OCI-LY7 (cell line): ENCODE results near the gene RAP2B. TPM values are rescaled to one million over a fixed set of nuclear protein-coding genes. Genes with fewer than 3 reads are reported as not detected.

ENCODE experiments used
- BruUV-seq: library from RNA; stranded (reverse); fragments of 400-500 nt; replicated peaks from 2 replicates; lab custom pipeline; 2021; lab: Mats Ljungman, UMichigan
- CTCF ChIA-PET: fragments of 300-600 bp; sonication (Branson Sonifier 250); formaldehyde crosslinking; loops from one replicate; lab custom pipeline; 2022; ENCODE audit warnings: antibody characterized with exemption; ENCODE audit not compliant: unreplicated experiment; lab: Charles Lee
- POLR2A ChIA-PET: fragments of 300-600 bp; sonication (Branson Sonifier 250); formaldehyde crosslinking; loops from one replicate; lab custom pipeline; 2022; ENCODE audit warnings: antibody characterized with exemption; lab: Charles Lee
- DNase-seq: peaks from one replicate; pipeline ENCODE4 v3.0.0-alpha.2; 2015; ENCODE audit warnings: low spot score
- H2AFZ ChIP-seq: fragments of 200-600 bp; sonication (generic), shearing (Covaris generic); 2 replicates; pipeline ENCODE4 v1.6.1; 2014; ENCODE audit warnings: mild to moderate bottlenecking, antibody characterized with exemption, low read length, moderate library complexity
- H3K27ac ChIP-seq: fragments of 200-600 bp; sonication (generic); 2 replicates; pipeline ENCODE4 v1.5.1; 2014; ENCODE audit warnings: mixed run types, low read depth, mild to moderate bottlenecking, moderate library complexity, low read length, inconsistent platforms; ENCODE audit not compliant: poor library complexity, severe bottlenecking
- H3K36me3 ChIP-seq: fragments of 200-600 bp; sonication (generic); 2 replicates; pipeline ENCODE4 v1.6.1; 2014; ENCODE audit warnings: mild to moderate bottlenecking, antibody characterized with exemption, low read length, moderate library complexity, mixed read lengths; ENCODE audit not compliant: insufficient read depth
- H3K4me1 ChIP-seq: fragments of 200-600 bp; sonication (generic); 2 replicates; pipeline ENCODE4 v1.5.1; 2014; ENCODE audit warnings: mild to moderate bottlenecking, low read length; ENCODE audit not compliant: insufficient read depth, poor library complexity, severe bottlenecking
- H3K4me2 ChIP-seq: fragments of 200-600 bp; sonication (generic); 2 replicates; pipeline ENCODE4 v1.6.1; 2014; ENCODE audit warnings: mild to moderate bottlenecking, low read length
- H3K4me3 ChIP-seq: fragments of 200-600 bp; sonication (generic); 2 replicates; pipeline ENCODE4 v1.5.1; 2014; ENCODE audit warnings: mild to moderate bottlenecking, low read depth, low read length; ENCODE audit not compliant: poor library complexity, severe bottlenecking
- H3K79me2 ChIP-seq: fragments of 200-600 bp; sonication (generic); 2 replicates; pipeline ENCODE4 v1.6.1; 2016; ENCODE audit warnings: low read depth, mild to moderate bottlenecking, low read length, moderate library complexity, mixed read lengths; ENCODE audit not compliant: insufficient read depth
- H3K9me2 ChIP-seq: fragments of 200-600 bp; sonication (generic); 2 replicates; pipeline ENCODE4 v1.6.1; 2016; ENCODE audit warnings: mild to moderate bottlenecking, low read length, mixed read lengths; ENCODE audit not compliant: insufficient read depth
- H3K9me3 ChIP-seq: fragments of 200-600 bp; sonication (generic); 2 replicates; pipeline ENCODE4 v1.6.1; 2014; ENCODE audit warnings: mild to moderate bottlenecking, mixed run types, low read length, mixed read lengths
- H4K20me1 ChIP-seq: fragments of 200-600 bp; sonication (generic); 2 replicates; pipeline ENCODE4 v1.6.1; 2014; ENCODE audit warnings: mild to moderate bottlenecking, antibody characterized with exemption, low read length, moderate library complexity, mixed read lengths; ENCODE audit not compliant: insufficient read depth
- EZH2phosphoT487 ChIP-seq: fragments of 200-600 bp; sonication (generic); IDR thresholded peaks from 2 replicates; pipeline ENCODE4 v1.6.1; 2018; ENCODE audit warnings: low read depth, borderline replicate concordance, mild to moderate bottlenecking, mixed run types, antibody characterized with exemption, low read length, moderate library complexity, mixed read lengths
- intact Hi-C: fragments of 100-400 bp; cut with micrococcal nuclease; formaldehyde crosslinking; loops from one replicate; pipeline ENCODE4 v1.10.0; 2022; ENCODE audit not compliant: unreplicated experiment
- total RNA-seq, 2 experiments: library from RNA; depleted of rRNA in 1 of 2; stranded (reverse); fragments of >200 nt in 1 of 2; shearing (Covaris generic) in 1 of 2; gene quantifications; 2 replicates each; pipeline ENCODE4 v1.2.3, GENCODE V29; 2014 to 2022
- TF ChIP-seq, protein P1 (sequence below): fragments of 200-600 bp; sonication (generic); conservative IDR thresholded peaks from 2 replicates; pipeline ENCODE4 v1.5.1; 2014; ENCODE audit warnings: mild to moderate bottlenecking, antibody characterized with exemption, low read length, moderate library complexity, mixed read lengths

The RAP2B gene
- total RNA-seq, 2 experiments from 2014 or later: 11.3 to 15.1 TPM

DNA sequence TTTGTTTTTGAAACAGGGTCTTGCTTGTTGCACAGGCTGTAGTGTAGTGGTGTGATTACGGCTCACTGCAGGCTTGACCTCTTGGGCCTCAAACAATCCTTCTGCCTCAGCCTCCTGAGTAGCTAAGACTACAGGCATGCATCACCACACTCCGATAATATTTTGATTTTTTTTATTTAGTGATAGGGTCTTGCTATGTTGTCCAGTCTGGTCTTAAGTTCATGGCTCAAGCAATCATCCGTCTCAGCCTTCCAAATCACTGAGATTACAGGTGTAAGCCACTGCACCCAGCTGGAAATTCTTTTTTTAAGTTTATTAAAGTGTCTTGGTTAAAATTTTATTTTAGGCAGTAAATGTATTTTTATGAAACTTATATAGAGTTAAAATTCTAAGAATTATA is 32.2 kb upstream of the RAP2B start:
- DNase-seq: no peak
- Histone ChIP-seq H3K9me3 (no peaks in the 10 kb centered on the region), H3K27ac (no peak overlapping the region), H4K20me1 (no peaks in the 10 kb centered on the region), H3K4me3 (no peak overlapping the region), H2AFZ (no peak overlapping the region), H3K79me2 (no peaks in the 10 kb centered on the region), H3K9me2 (no peaks in the 10 kb centered on the region), H3K4me1 (no peaks in the 10 kb centered on the region), H3K36me3 (no peaks in the 10 kb centered on the region), H3K4me2 (no peak overlapping the region)
- ChIA-PET POLR2A (interaction anchor here (1.5 kb wide), 2 partner anchors 31 to 35 kb away, joined by 3 to 4 read pairs; no protein-coding TSS in a partner anchor), CTCF (no interaction called here)
- intact Hi-C loops: no loop called here
- no TSS peak for BruUV-seq
- TF ChIP-seq, protein P1, sequence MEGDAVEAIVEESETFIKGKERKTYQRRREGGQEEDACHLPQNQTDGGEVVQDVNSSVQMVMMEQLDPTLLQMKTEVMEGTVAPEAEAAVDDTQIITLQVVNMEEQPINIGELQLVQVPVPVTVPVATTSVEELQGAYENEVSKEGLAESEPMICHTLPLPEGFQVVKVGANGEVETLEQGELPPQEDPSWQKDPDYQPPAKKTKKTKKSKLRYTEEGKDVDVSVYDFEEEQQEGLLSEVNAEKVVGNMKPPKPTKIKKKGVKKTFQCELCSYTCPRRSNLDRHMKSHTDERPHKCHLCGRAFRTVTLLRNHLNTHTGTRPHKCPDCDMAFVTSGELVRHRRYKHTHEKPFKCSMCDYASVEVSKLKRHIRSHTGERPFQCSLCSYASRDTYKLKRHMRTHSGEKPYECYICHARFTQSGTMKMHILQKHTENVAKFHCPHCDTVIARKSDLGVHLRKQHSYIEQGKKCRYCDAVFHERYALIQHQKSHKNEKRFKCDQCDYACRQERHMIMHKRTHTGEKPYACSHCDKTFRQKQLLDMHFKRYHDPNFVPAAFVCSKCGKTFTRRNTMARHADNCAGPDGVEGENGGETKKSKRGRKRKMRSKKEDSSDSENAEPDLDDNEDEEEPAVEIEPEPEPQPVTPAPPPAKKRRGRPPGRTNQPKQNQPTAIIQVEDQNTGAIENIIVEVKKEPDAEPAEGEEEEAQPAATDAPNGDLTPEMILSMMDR: no peak
- no peak for TF ChIP-seq EZH2phosphoT487

DNA sequence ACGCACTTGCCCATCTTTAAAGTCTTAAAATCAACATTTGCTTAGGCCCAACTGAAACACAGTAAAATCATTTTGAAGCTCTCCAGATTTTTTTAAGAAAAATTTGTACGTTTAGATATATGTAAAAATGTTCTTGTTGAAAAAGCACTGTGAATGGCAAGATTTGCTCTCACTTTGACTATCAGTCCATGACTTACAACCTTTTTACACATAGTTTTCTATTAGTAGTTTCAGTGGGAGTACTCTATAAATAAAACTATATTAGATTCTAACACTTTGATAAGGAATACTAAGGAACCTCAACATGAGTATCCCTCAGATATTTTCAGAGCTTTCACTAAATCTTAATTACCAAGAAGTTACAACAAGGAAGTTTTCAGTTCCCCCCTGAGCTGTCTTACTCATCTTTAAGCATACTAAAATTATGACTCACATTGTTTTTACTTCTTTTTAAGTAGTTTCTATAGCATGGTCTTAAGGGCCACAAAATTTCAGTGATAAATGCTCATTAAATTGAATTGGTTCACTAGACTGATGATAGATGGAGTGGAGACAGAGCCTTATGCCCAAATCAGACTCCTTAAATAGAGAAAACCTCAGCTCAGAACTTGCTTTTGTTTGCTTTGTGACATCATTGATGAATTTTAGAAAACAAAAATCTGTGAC is 31.6 kb upstream of the RAP2B start:
- BruUV-seq: no TSS peak
- POLR2A ChIA-PET: interaction anchor here (0.7 to 1.5 kb wide), 3 partner anchors 15 to 34 kb away, joined by 3 to 4 read pairs (median 3); no protein-coding TSS in a partner anchor
- H3K4me2 ChIP-seq: no peak overlapping the region

More for the DNA sequence above, 31.6 kb upstream of the RAP2B start:
- H2AFZ ChIP-seq: no peak overlapping the region
- no peak overlapping the region for H3K4me3 ChIP-seq
- H3K9me3 ChIP-seq: no peaks in the 10 kb centered on the region
- H3K4me1 ChIP-seq: no peaks in the 10 kb centered on the region
- no peaks in the 10 kb centered on the region for H3K79me2 ChIP-seq
- H4K20me1 ChIP-seq: no peaks in the 10 kb centered on the region
- DNase-seq: no peak
- CTCF ChIA-PET: no interaction called here
- intact Hi-C loops: no loop called here
- H3K27ac ChIP-seq: no peak overlapping the region
- TF ChIP-seq EZH2phosphoT487: no peak
- TF ChIP-seq, protein P1: no peak
- no peaks in the 10 kb centered on the region for H3K9me2 ChIP-seq
- H3K36me3 ChIP-seq: no peaks in the 10 kb centered on the region
